Measurements from ENCODE around the gene IKBKE. TPM values are rescaled to one million over a fixed set of nuclear protein-coding genes. Genes with fewer than 3 reads are reported as not detected.

Gene IKBKE
- total RNA-seq, 2 experiments from 2014 or later: 68.3 to 70.1 TPM

DNA sequence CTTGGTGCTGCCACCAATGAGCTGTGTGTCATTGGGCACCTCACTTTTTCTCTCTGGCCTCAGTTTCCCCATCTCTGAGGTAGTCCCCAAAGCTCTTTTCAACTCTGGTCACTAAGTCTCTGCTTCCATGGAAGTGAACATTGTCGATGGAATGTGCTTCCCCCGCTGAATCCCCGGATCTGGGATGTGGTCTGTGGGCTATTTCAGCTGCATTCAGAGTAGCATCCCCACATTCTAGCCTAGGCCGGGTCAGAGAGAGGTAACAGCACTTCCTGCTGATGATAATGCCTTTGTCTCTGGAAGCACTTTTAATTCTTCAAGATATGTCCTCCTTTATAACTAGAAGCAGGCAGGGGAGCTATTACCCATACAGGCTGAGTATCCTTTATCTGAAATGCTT, 66.9 kb downstream of the IKBKE start:
- no peaks in the 10 kb centered on the region for H3K27me3 Mint-ChIP-seq (ENCODE audit: low read depth)
- no peak overlapping the region for H3K4me3 Mint-ChIP-seq
- ATAC-seq (no peak), DNase-seq (no peak)
- H3K27ac Mint-ChIP-seq: no peak overlapping the region
- H3K36me3 Mint-ChIP-seq (ENCODE audit: low read depth): no peaks in the 10 kb centered on the region
- H3K4me1 Mint-ChIP-seq (ENCODE audit: low read depth): peaks cover 3% of the 10 kb centered on the region
- CTCF ChIA-PET: interaction anchor here (0.9 to 5.2 kb wide), 5 partner anchors 8 to 58 kb away, joined by 4 to 29 read pairs (median 6); no protein-coding TSS in a partner anchor
- POLR2A ChIA-PET: no interaction called here
- H3K9me3 Mint-ChIP-seq (ENCODE audit: insufficient read depth): no peaks in the 10 kb centered on the region

DNA sequence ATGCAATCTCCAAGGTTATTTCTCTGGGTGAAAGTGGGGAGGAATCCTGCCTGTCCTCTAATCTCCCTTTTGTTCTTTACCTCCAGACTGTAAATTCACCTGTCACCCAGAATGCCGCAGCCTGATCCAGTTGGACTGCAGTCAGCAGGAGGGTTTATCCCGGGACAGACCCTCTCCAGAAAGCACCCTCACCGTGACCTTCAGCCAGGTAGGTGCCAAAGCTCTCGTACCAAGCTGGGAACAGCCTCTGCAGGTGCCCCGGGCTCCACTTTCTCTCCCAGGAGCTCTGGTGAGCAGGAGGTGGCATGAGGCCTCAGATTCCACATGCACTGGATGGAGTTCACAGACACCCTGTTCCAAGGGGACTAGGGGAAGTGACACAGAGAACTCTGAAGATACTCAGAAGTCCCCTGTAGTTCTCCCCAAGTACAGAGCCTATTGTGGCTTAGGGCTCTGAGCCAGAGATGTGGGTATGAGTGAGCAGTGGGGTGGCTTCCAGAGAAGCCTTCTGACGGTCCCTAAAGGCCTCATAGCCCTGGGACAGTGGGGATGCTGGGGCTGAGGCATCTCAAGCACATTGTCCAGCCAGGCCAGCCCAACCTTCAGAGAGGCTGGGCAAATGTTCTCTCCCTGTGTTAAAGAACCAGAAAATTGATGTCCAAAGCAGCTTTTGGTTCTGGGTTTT, 68.0 kb downstream of the IKBKE start:
- no peaks in the 10 kb centered on the region for H3K36me3 Mint-ChIP-seq (ENCODE audit: low read depth)
- CTCF ChIA-PET: interaction anchor here (1.8 to 9.7 kb wide), 2 partner anchors 11 to 42 kb away, joined by 4 to 431 read pairs; no protein-coding TSS in a partner anchor
- H3K9me3 Mint-ChIP-seq (ENCODE audit: insufficient read depth): no peaks in the 10 kb centered on the region
- POLR2A ChIA-PET: interaction anchor here (1.0 kb wide), 1 partner anchor 31 kb away, joined by 3 read pairs; the partner anchor contains the start of gene RASSF5
- no peak overlapping the region for H3K27ac Mint-ChIP-seq
- H3K4me3 Mint-ChIP-seq: no peak overlapping the region
- no peak for DNase-seq
- no peaks in the 10 kb centered on the region for H3K27me3 Mint-ChIP-seq (ENCODE audit: low read depth)
- no peak for ATAC-seq
- peaks cover 3% of the 10 kb centered on the region for H3K4me1 Mint-ChIP-seq (ENCODE audit: low read depth)

DNA sequence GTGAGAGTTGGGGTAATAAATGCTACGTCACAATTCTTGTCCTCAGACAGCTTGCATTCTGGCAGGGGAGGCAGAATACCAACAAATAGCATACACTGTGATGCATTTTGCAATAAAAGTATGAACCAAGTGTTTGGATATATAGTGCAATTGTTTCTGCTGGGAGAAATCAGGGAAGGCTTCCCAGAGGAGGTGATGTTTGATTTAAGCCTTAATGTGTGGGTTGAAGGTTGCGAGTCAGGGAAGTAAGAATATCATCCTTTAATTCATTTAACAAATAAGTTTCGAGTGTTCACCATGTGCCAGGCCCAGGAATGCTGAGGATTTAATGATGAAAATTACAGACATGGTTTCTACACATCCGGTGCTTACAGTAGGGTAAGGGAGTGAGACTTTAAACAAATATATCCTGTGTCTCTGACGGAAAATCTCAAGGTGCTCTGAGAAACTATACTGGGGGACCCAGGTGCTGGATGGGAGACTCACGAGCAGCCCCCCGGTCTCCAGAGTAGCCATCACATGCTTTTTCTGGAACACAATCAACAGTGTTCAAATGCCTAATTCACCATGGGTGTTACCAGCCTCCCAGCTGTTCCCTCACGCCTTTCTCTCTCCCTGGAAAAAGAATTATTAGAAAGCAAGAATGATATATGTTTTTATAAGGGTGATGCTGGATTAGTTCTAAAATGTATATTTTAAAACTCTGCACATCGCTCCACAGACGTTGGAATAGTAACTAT, 68.8 kb downstream of the IKBKE start:
- no peak overlapping the region for H3K27ac Mint-ChIP-seq
- ChIA-PET POLR2A (interaction anchor here (1.0 to 2.5 kb wide), 2 partner anchors 12 to 32 kb away, joined by 3 to 9 read pairs; partner anchors contain the start of gene RASSF5), CTCF (interaction anchor here (4.2 to 9.7 kb wide), 2 partner anchors 12 to 41 kb away, joined by 20 to 431 read pairs; no protein-coding TSS in a partner anchor)
- no peaks in the 10 kb centered on the region for H3K9me3 Mint-ChIP-seq (ENCODE audit: insufficient read depth)
- peaks cover 3% of the 10 kb centered on the region for H3K4me1 Mint-ChIP-seq (ENCODE audit: low read depth)
- no peaks in the 10 kb centered on the region for H3K36me3 Mint-ChIP-seq (ENCODE audit: low read depth)
- no peaks in the 10 kb centered on the region for H3K27me3 Mint-ChIP-seq (ENCODE audit: low read depth)
- ATAC-seq (no peak), DNase-seq (no peak)
- no peak overlapping the region for H3K4me3 Mint-ChIP-seq

DNA sequence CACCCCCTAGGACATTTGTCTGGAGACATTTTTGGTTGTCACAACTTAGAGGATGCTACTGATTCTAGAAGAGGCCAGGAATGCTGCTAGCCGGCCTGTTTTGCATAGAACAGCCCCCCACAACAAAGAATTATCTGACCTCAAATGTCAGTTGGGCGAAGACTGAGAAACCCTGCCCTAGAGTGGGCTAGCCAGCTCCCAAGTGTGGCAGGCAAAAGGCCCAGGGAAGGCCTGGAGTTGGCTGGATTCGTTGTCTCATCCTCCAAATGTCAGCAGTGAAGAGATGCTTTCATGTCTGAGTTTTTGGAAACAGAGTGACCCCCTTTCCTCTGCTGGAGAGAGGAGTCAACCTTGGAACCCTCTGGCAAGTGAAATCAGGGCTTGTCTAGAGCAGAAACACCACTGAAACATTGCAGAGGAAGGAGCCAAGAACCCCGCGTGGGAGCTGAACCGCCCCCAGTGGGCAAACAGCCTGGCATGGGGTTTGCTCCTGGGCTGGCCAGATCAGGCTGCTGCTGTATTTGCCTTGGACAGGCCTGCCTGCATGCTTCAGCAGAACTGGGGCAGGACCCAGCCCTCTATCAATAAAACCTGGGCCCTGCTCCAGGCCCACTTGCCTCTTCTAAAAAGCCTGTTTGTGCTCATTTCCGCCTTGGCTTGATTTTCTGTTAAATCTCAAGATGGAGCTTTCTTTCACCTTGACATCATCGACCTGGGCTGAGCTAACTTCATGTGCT, 69.9 kb downstream of the IKBKE start:
- Mint-ChIP-seq H3K36me3 (ENCODE audit: low read depth) (no peaks in the 10 kb centered on the region), H3K27me3 (ENCODE audit: low read depth) (no peaks in the 10 kb centered on the region), H3K27ac (no peak overlapping the region), H3K4me1 (ENCODE audit: low read depth) (peaks cover 13% of the 10 kb centered on the region), H3K4me3 (no peak overlapping the region), H3K9me3 (ENCODE audit: insufficient read depth) (no peaks in the 10 kb centered on the region)
- ATAC-seq (no peak), DNase-seq (no peak)
- POLR2A ChIA-PET: interaction anchor here (0.6 to 2.5 kb wide), 2 partner anchors 11 to 71 kb away, joined by 4 to 9 read pairs; no protein-coding TSS in a partner anchor
- CTCF ChIA-PET: interaction anchor here (1.0 to 9.7 kb wide), 6 partner anchors 11 to 123 kb away, joined by 3 to 431 read pairs (median 12); no protein-coding TSS in a partner anchor

DNA sequence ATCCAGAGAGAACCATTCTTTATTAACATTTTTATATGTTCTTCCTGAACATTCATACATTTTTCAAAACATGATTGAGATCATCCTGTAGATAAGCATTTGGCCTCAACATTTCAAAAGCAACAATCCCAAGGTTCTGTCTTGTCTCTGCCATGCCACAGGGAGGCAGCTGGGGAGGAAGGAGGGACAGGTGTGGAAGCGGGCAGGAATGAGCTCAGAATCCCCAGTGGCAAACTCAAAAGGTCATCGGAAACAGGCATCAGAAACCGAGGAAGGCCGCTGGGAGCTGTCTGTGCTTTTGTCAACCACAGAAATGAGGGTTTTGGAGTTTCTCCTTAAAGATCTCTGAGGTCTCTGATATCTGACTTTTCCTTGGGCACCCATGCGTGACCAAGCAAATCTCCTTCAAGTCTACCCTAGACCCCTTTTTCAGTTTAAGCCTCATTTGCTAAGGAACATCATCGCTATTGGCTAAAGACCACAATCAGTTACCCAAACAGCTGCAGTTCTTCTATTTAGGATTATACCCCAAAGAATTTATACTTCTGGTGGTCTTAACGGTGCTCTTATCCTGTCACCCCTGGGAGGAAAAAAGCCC, 71.1 kb downstream of the IKBKE start:
- Mint-ChIP-seq H3K27me3 (ENCODE audit: low read depth) (no peaks in the 10 kb centered on the region), H3K27ac (no peak overlapping the region), H3K4me3 (no peak overlapping the region), H3K36me3 (ENCODE audit: low read depth) (no peaks in the 10 kb centered on the region), H3K4me1 (ENCODE audit: low read depth) (peaks cover 18% of the 10 kb centered on the region), H3K9me3 (ENCODE audit: insufficient read depth) (no peaks in the 10 kb centered on the region)
- DNase-seq: no peak
- ChIA-PET CTCF (interaction anchor here (1.0 to 9.7 kb wide), 9 partner anchors 10 to 122 kb away, joined by 3 to 431 read pairs (median 4); no protein-coding TSS in a partner anchor), POLR2A (interaction anchor here (2.5 kb wide), 1 partner anchor 10 kb away, joined by 9 read pairs; no protein-coding TSS in a partner anchor)
- no peak for ATAC-seq

DNA sequence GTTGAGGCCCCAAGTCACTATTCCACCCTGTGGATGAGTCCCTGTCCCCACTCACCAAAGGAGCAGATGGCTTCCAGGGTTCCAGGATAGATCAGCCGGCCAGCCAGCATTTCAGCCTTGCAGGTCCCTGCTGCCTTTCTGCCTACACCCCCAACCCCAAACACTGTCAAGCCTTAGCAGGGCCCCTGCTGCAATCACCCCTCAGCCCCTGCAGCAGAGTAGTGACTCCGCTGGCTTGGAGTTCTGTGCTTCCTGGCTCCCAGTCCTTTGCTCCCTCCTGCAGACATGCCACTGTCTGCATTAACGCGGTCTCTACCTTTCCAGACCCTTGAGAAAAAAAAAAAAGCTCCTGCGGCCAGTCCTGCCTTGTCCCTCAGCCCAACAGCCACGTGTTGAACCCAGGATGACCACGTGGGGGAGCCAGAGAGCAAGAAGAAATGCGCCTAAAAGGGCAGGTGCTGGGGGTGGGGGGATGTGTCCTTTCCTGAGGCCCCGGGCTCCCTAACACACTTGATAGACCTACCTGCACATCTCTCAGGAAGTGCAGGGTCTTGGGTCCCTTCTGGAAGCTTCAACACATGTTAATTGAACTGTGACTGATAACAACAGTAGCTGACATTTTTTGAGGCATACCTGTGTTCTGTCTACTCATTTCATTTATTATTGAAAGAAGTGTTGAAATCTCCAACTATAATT, 74.4 kb downstream of the IKBKE start:
- ChIA-PET CTCF (interaction anchor here (0.6 to 9.7 kb wide), 33 partner anchors 7 to 265 kb away, joined by 3 to 431 read pairs (median 7); partner anchors contain the start of genes DYRK3, EIF2D and IKBKE), POLR2A (interaction anchor here (0.6 to 2.0 kb wide), 7 partner anchors 12 to 47 kb away, joined by 3 to 10 read pairs (median 4); no protein-coding TSS in a partner anchor)
- Mint-ChIP-seq H3K36me3 (ENCODE audit: low read depth) (no peaks in the 10 kb centered on the region), H3K27ac (peak overlapping the region; percentile 26), H3K9me3 (ENCODE audit: insufficient read depth) (no peaks in the 10 kb centered on the region), H3K4me1 (ENCODE audit: low read depth) (peaks cover 20% of the 10 kb centered on the region), H3K27me3 (ENCODE audit: low read depth) (no peaks in the 10 kb centered on the region), H3K4me3 (no peak overlapping the region)
- ATAC-seq: peak; percentile 81
- peak; percentile 85 for DNase-seq

DNA sequence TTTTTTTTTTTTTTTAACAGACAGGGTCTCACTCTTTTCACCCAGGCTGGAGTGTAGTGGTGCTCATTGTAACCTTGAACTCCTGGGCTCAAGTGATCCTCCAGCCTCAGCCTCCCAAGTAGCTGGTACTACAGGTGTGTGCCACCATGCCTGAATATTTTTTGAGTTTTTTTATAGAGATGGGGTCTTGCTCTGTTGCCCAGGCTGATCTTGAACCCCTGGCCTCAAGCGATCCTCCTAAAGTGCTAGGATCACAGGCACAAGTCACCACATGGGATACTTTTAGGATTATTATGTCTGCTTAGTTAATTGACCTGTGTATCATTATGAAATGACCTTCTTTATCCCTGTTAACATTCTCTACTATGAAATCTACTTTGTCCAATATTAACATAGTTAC, 75.1 kb downstream of the IKBKE start:
- H3K4me1 Mint-ChIP-seq (ENCODE audit: low read depth): peaks cover 22% of the 10 kb centered on the region
- no peaks in the 10 kb centered on the region for H3K27me3 Mint-ChIP-seq (ENCODE audit: low read depth)
- H3K36me3 Mint-ChIP-seq (ENCODE audit: low read depth): no peaks in the 10 kb centered on the region
- DNase-seq (no peak), ATAC-seq (peak; percentile 21)
- no peak overlapping the region for H3K27ac Mint-ChIP-seq
- CTCF ChIA-PET: interaction anchor here (0.6 to 9.7 kb wide), 32 partner anchors 10 to 264 kb away, joined by 3 to 431 read pairs (median 8); partner anchors contain the start of genes DYRK3, EIF2D and IKBKE
- POLR2A ChIA-PET: interaction anchor here (0.6 to 2.0 kb wide), 5 partner anchors 11 to 35 kb away, joined by 3 to 10 read pairs (median 6); no protein-coding TSS in a partner anchor
- no peaks in the 10 kb centered on the region for H3K9me3 Mint-ChIP-seq (ENCODE audit: insufficient read depth)
- no peak overlapping the region for H3K4me3 Mint-ChIP-seq

Small RNA genes lying within 50 kb of the gene (microRNA-seq; reads per million reads assigned to microRNA genes)
- 1.7 reads per million for gene MIR6769B

Other genes starting within 250 kb of the IKBKE start
- gene RASSF5, start 37.1 kb downstream of the IKBKE start, total RNA-seq: 100 to 1,000 TPM; 192 to 195 TPM
- 10 to 100 TPM; 41.6 to 45.1 TPM for gene EIF2D, start 142.0 kb downstream of the IKBKE start, total RNA-seq
- gene DYRK3, start 165.1 kb downstream of the IKBKE start, total RNA-seq: 1 to 10 TPM; 5.3 to 5.9 TPM
- 10 to 100 TPM; 59.0 to 61.3 TPM for gene MAPKAPK2, start 214.4 kb downstream of the IKBKE start, total RNA-seq